22Rv1 (cell line): Measurements from ENCODE around the gene IL6R.

Experiments used
- H3K27ac ChIP-seq: fragments of 450-650 bp; 2 replicates; pipeline ENCODE4 v1.5.1; 2017
- ZFX ChIP-seq: fragments of 450-650 bp; IDR thresholded peaks from 2 replicates; pipeline ENCODE4 v1.6.1; 2017; ENCODE audit warnings: antibody characterized with exemption, borderline replicate concordance
- TF ChIP-seq, protein P1 (sequence below): fragments of 450-650 bp; IDR thresholded peaks from 2 replicates; pipeline ENCODE4 v1.5.1; 2017; ENCODE audit warnings: mild to moderate bottlenecking

The IL6R gene

DNA sequence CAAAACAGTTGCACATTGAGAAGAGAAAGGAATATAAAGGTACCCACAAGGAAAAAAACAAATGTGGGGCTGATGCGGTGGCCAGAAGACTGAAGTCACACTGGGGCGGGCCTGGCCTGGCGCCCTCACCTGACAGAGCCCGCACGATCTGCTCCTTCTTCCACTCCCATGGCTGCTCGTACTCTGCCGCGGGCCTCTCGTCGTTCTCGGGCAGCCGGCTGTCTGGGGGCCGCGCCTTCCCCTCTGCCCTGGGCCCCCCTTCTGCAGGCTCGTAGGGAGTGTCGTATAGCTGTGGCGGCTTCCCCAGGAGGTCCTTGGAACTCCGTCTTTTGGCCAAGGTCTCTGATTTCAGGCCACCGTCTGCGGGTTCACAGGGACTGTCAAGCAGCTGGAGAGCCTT, 83.8 kb downstream of the IL6R start:
- TF ChIP-seq ZFX: no peak
- TF ChIP-seq, protein P1, sequence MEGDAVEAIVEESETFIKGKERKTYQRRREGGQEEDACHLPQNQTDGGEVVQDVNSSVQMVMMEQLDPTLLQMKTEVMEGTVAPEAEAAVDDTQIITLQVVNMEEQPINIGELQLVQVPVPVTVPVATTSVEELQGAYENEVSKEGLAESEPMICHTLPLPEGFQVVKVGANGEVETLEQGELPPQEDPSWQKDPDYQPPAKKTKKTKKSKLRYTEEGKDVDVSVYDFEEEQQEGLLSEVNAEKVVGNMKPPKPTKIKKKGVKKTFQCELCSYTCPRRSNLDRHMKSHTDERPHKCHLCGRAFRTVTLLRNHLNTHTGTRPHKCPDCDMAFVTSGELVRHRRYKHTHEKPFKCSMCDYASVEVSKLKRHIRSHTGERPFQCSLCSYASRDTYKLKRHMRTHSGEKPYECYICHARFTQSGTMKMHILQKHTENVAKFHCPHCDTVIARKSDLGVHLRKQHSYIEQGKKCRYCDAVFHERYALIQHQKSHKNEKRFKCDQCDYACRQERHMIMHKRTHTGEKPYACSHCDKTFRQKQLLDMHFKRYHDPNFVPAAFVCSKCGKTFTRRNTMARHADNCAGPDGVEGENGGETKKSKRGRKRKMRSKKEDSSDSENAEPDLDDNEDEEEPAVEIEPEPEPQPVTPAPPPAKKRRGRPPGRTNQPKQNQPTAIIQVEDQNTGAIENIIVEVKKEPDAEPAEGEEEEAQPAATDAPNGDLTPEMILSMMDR: no peak
- no peak overlapping the region for H3K27ac ChIP-seq

DNA sequence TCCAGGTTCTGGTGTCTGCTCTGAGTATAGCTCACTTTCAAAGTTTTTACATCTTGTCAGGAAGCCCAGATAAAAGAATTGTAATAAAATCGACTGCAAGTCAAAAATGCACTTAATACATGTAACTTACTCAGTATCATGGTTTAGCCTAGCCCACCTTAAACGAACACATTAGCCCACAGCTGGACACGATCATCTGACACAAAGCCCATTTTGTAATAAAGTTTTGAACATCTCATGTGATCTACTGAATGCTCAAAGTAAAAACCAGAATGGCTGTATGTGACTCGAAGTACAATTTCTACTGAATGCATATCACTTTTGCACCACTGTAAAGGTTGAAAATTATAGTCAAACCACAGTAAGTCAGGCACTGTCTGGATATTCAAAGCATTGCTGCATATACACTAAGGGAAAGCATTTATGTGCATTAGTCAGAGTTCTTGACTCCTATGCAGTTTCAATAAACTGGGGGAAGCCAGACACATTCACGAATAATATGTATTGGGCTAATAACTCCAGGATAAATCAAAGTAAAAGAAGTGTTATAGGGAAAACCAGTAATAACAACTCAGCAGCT, 84.6 kb downstream of the IL6R start:
- TF ChIP-seq, protein P1: no peak
- TF ChIP-seq ZFX: no peak
- no peak overlapping the region for H3K27ac ChIP-seq

DNA sequence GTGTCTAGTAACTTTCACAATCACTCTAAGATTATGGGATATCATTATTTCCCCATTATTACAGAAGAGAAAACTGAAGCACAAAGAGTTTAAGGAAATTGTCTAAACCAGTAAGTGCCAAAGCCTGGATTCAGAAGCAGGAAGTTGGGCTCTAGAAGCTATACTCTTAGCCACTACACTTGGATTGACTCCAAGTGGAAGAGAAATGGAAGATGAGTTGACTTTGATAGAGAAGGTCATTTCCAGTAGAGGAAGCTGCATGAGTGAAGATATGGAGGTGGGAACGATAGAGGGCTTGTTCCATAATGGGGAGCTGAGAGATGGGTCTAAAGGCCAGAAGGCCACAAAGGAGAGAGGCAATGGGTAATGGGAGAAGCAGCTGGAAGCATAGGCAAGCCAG, 85.2 kb downstream of the IL6R start:
- H3K27ac ChIP-seq: no peak overlapping the region
- no peak for TF ChIP-seq ZFX
- TF ChIP-seq, protein P1: no peak

DNA sequence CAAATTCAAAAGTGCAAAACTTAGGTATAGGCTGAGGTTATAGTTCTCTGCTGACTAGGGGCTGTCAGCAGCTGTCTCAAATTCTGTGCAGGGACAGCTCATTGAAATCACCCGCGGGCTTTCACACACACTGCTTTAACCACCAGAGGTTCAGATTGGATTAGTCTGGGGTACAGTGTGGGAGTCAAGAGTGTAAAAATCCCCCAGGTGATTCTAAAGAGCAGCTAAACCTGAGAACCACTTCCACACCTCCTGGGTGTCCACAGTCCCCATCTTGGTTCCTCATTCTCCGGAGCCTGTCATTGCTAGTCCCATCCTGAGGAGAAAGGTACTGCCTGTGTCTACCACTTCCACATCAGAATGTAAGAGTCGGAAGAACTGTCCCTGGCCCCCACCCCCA, 87.0 kb downstream of the IL6R start:
- TF ChIP-seq, protein P1: no peak
- no peak for TF ChIP-seq ZFX
- H3K27ac ChIP-seq: no peak overlapping the region

DNA sequence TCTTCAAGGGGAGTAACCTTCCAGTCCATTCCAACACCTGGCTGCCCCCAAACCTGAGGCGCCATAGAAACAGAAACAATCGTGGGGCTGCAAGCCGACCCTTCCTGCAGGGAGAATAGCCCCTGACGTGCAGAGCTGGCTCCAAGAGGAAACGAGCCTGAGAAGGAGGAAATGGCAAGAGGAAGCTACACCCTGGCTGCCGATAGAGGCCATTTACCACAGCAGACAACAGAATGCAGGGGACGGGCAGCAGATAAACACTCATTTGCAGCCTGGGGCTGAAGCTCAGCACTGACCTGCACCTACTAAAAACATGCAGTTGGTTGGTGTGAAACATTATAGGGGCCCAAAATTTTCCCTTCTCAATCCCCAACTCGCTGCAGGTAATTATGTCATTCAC, 88.1 kb downstream of the IL6R start:
- H3K27ac ChIP-seq: no peak overlapping the region
- no peak for TF ChIP-seq ZFX
- TF ChIP-seq, protein P1: no peak

DNA sequence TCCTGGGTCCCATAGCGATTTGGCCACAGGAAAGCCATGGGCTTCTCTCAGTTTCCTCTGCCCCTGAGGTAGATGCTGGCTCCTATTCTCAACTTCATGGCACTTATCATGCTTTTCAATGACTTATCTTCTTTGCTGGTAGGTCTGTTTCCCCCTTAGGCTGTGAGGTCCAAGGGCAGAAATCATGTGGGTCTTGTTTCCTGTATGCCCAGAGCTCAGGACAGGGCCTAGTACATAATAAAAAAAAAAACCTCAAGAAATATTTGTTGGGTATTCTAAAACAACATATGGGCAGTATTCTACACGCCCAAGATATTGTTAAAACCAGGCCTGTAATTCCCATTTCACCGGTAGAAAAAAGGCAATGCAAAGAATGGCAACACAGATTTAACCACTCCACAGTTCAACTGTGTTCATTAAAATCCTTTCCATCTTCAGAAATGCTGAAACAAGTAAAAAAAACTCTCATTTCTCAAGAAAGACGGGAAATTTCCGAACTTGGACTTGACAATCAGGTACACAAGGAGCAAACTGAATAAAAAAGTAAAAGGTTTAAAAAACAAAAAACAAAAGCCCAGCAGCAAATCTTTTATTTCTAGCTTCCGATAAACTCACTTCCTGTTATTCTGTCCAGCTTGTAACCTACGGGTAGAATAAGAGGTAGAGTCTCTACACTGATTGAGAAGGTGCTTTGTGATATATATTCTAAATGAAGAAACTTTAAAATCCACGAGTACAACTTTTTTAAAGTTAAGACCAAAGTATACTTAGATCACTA, 90.5 kb downstream of the IL6R start:
- no peak overlapping the region for H3K27ac ChIP-seq
- TF ChIP-seq ZFX: no peak
- TF ChIP-seq, protein P1: no peak

DNA sequence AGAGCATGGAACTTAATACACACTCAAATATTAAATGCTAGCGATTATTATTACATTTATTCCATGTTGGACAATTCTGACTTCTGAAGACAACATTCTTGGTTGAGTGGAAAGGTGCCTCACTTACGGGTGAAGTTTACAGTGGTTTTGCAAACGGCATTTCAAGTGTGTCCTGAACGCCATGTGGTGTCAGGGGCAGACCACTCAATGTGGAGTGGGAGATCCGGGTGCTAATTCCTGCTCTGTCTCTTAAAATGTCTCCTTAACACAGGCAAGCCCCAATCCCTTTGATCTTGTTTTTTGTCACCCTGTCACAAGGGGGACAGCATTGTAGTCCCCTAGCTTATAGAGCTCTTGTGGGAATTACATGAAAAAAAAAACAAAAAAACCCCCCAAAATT, 91.2 kb downstream of the IL6R start:
- TF ChIP-seq, protein P1: no peak
- TF ChIP-seq ZFX: no peak
- no peak overlapping the region for H3K27ac ChIP-seq
